ENCODE results near the gene KDM4C.

- TF ChIP-seq, protein P1, sequence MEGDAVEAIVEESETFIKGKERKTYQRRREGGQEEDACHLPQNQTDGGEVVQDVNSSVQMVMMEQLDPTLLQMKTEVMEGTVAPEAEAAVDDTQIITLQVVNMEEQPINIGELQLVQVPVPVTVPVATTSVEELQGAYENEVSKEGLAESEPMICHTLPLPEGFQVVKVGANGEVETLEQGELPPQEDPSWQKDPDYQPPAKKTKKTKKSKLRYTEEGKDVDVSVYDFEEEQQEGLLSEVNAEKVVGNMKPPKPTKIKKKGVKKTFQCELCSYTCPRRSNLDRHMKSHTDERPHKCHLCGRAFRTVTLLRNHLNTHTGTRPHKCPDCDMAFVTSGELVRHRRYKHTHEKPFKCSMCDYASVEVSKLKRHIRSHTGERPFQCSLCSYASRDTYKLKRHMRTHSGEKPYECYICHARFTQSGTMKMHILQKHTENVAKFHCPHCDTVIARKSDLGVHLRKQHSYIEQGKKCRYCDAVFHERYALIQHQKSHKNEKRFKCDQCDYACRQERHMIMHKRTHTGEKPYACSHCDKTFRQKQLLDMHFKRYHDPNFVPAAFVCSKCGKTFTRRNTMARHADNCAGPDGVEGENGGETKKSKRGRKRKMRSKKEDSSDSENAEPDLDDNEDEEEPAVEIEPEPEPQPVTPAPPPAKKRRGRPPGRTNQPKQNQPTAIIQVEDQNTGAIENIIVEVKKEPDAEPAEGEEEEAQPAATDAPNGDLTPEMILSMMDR (IDR thresholded peaks at IDR 0.05), result no peak
- TF ChIP-seq EP300 (IDR thresholded peaks at IDR 0.05) (no peak), POLR2A (IDR thresholded peaks at IDR 0.05) (no peak)
Observed at GRCh38 chr9:6944896-6945295, 187.1 kb downstream of the KDM4C start.
